Measurements from ENCODE around the gene SLC66A2. TPM values are rescaled to one million over a fixed set of nuclear protein-coding genes. Genes with fewer than 3 reads are reported as not detected.

Gene SLC66A2
- total and polyA plus RNA-seq, 8 donors = 17.3 to 69.8 (median 24.4) TPM

DNA sequence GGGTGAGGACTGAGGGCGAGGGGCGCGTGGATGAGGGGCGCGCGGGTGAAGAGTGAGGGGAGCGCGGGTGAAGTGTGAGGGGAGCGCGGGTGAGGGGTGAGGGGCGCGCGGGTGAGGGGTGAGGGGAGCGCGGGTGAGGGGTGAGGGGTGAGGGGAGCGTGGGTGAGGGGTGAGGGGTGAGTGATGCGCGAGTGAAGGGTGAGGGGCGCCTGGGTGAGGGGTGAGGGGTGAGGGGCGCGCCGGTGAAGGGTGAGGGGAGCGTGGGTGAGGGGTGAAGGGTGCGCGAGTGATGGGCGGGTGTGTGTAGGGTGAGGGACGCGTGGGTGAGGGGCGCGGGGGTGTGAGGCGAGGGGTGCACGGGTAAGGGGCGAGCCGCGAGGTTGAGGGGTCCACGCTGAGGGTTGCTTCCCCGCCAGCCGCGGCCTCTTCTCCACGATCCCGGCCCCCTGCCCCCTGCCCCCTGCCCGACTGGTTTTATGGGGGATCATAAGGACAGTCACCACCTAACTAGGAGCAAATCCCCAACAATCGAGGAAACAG, 1.1 kb upstream of the SLC66A2 start:
- no peaks in the 10 kb centered on the region for H3K36me3 ChIP-seq
- H3K9me3 ChIP-seq = no peaks in the 10 kb centered on the region
- intact Hi-C loops (cut with DNase I) = no loop called here
- peaks cover 26 to 33% of the 10 kb centered on the region in 2 donors for H3K4me1 ChIP-seq
- peak overlapping the region; percentile 79 to 91 for H3K4me3 ChIP-seq
- H3K27ac ChIP-seq = no peak overlapping the region
- DNase-seq = peak in 1 of 4 donors; percentile 87
- H3K27me3 ChIP-seq = peaks cover 0 to 7% of the 10 kb centered on the region in 2 donors
- TF ChIP-seq, protein P1, sequence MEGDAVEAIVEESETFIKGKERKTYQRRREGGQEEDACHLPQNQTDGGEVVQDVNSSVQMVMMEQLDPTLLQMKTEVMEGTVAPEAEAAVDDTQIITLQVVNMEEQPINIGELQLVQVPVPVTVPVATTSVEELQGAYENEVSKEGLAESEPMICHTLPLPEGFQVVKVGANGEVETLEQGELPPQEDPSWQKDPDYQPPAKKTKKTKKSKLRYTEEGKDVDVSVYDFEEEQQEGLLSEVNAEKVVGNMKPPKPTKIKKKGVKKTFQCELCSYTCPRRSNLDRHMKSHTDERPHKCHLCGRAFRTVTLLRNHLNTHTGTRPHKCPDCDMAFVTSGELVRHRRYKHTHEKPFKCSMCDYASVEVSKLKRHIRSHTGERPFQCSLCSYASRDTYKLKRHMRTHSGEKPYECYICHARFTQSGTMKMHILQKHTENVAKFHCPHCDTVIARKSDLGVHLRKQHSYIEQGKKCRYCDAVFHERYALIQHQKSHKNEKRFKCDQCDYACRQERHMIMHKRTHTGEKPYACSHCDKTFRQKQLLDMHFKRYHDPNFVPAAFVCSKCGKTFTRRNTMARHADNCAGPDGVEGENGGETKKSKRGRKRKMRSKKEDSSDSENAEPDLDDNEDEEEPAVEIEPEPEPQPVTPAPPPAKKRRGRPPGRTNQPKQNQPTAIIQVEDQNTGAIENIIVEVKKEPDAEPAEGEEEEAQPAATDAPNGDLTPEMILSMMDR (IDR thresholded peaks at IDR 0.05) = no peak
- ATAC-seq = no peak

DNA sequence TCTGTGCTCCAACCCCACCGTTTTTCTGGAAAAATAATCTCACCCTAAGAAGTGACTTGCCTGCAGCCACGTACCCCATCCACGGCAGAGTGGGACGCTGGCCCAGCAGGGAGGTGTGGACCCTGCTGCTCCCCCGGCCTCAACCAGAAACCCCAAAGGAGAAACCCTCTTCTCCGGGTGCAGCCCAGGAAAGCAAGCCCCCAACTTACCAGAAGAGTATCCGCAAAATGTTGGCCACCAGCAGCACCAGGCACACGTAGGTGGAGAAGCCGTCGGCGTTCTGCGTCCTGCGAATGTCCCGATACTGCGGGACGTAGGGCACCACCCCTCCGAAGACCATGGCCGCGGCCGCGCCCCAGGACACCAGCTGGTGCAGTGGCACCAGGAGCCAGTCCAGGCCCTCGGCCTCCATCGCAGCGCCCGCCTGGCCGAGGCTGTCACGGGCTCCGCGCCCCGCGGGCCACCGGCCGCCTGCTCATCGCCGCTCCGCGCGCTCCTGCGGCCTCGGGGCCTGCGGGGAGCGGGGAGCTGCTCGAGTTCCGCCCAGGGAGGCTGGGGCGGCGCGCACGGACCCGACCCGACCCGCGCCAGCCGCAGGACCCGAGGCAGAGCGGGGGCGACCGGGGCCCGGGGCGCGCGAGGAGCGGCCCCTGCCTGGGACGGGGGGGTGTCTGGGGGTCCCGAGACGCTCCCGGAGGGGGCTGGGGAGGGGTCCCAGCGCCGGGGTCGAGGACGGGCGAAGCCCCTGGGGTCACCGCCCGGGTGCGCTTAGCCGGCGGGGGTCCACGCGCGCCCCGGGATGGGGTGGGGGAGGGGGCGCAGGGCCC, 725 bp downstream of the SLC66A2 start:
- DNase-seq (peak in 2 of 4 donors; percentile 52 to 90), ATAC-seq (peak; percentile 20)
- Histone ChIP-seq H3K4me3 (peak overlapping the region; percentile 54 to 79), H3K4me1 (peaks cover 26 to 48% of the 10 kb centered on the region in 2 donors), H3K9me3 (no peaks in the 10 kb centered on the region), H3K27me3 (peaks cover 0 to 7% of the 10 kb centered on the region in 2 donors), H3K27ac (peak overlapping the region; percentile 70 to 80), H3K36me3 (peaks cover 0 to 9% of the 10 kb centered on the region in 2 donors)
- intact Hi-C loops (cut with DNase I) = no loop called here
- TF ChIP-seq, protein P1 (IDR thresholded peaks at IDR 0.05) = no peak

DNA sequence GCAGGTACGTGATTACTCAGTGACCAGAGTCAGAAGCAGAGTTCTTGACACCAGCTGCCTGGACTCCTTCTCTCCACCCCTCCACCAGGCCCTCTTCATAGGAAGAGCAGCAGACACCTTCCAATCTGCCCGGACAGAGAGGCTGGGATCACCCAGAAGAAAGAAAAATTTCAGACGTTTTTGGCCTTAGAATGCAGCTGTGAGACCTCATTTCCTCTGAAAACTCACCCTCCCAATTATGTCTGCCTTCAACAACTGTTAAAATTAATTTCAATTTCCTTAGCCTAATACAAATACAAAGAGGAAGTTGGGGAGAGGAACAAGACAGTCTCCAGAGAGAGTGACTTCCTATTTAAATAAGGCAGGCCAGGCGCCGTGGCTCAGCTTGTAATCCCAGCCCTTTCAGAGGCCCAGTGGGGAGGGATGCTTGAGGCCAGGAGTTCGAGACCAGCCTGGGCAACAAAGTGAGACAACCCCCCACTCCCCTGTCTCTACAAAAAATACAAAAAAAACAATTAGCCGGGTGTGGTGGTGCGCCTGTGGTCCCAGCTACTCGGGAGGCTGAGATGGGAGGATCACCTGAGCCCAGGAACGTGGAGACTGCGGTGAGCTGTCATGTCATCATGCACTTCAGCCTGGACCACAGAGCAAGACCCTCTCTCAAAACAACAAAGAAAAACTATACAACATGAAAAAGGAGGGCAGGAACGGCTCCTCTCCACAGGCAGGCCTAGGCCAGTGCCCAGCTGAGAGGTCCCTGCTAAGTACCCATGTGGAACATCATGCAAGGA, 1.6 kb downstream of the SLC66A2 start:
- DNase-seq (peak in 2 of 4 donors; percentile 73 to 87), ATAC-seq (peak; percentile 4)
- H3K4me3 ChIP-seq = peak overlapping the region; percentile 54 to 79
- H3K27me3 ChIP-seq = peaks cover 0 to 7% of the 10 kb centered on the region in 2 donors
- H3K4me1 ChIP-seq = peaks cover 31 to 48% of the 10 kb centered on the region in 2 donors
- peak overlapping the region; percentile 70 to 80 for H3K27ac ChIP-seq
- H3K9me3 ChIP-seq = no peaks in the 10 kb centered on the region
- intact Hi-C loops (cut with DNase I) = no loop called here
- H3K36me3 ChIP-seq = peaks cover 0 to 9% of the 10 kb centered on the region in 2 donors
- TF ChIP-seq, protein P1 (IDR thresholded peaks at IDR 0.05) = no peak

DNA sequence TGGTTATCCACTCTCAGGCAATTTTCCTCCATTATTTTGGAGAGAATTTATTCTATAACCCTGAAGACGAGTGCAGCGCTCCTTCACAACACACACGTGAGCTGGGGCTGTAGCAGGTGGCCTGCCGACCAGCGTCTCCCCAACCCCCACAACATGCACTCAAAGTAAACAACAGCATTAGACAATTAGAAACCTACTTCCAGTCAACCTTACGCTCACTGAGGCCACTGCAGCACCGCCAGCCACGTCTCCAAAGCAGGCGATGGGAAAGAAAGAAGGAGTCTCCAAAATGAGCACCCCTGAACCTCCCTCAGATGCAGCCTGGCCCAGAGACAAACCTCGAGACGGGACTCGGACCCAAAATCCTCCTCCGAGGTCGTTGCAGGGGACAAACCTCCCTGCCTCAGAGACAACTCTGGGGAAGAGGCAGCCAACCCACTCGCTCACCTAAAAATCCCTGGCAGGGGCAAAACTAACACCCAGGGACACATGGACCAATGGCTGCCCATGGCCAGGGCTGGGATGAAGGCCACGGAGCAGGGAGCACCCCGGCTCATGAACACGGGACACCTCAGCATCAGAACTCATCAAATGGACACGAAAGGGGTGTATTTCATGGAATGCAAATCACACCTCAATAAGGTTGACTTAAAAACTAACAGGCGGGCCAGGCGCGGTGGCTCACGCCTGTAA, 2.6 kb downstream of the SLC66A2 start:
- peaks cover 0 to 9% of the 10 kb centered on the region in 2 donors for H3K36me3 ChIP-seq
- H3K9me3 ChIP-seq = no peaks in the 10 kb centered on the region
- ATAC-seq = no peak
- H3K4me1 ChIP-seq = peaks cover 31 to 48% of the 10 kb centered on the region in 2 donors
- intact Hi-C loops (cut with DNase I) = no loop called here
- H3K27ac ChIP-seq = no peak overlapping the region
- TF ChIP-seq, protein P1 (IDR thresholded peaks at IDR 0.05) = no peak
- peak in 1 of 4 donors; percentile 30 for DNase-seq
- peak overlapping the region in 1 of 2 donors; percentile 54 for H3K4me3 ChIP-seq
- peaks cover 0 to 7% of the 10 kb centered on the region in 2 donors for H3K27me3 ChIP-seq

All from left lung (tissue), 10 donors.